Breast epithelium (tissue), 3 donors: ENCODE results near the gene URAD.

Experiments used
- CTCF ChIP-seq, 3 donors: fragments of 450-650 bp; IDR thresholded peaks; one replicate each; pipeline ENCODE4 v1.5.1; 2016 to 2017; ENCODE audit warnings: antibody characterized with exemption in 3 of 3, mild to moderate bottlenecking in 3 of 3, moderate library complexity in 3 of 3
- POLR2AphosphoS5 ChIP-seq, 3 donors: sonication (generic); formaldehyde crosslinking; IDR thresholded peaks; one replicate each; pipeline ENCODE4 v1.6.1; 2017; ENCODE audit warnings: antibody characterized with exemption in 3 of 3

DNA sequence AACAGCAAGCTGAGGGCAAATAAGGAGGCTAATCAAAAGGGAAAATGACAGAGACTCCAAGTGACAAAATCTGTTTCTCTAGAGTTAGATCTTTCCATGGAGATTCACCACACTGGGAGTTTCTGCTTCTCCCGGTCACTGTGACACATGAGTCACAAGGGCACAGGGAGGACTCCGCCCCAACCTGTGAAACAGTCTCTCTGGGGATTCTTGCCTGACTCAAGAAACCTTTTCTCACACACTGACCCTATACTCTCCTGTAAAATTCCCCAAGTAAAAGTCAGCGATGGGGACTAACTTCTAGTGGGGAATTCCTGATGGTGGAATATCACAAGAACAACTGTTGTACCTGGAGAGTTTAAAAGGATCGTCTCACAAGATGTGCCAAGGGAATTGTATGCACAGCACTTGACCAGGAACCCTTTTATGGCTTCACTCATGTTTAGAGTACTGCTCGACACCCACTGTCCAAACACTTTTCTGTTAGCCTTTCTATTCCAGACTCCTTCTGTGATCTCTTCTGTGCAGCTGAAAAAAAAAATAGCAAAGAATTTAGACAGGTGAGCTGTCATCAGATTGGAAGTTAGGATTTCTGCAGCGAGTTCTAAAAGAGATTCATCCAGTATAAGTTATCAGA, 46.8 kb upstream of the URAD start:
- no peak for TF ChIP-seq POLR2AphosphoS5 (IDR thresholded peaks at IDR 0.05)
- TF ChIP-seq CTCF (IDR thresholded peaks at IDR 0.05), result no peak
